Nephron (organoid): ENCODE measurements around the gene AKR1C3.

ENCODE experiments used
- H3K27ac Mint-ChIP-seq, 3 experiments: 2 replicates each; pipeline ENCODE4 v1.8.0; 2020; ENCODE audit warnings: mixed read lengths in 3 of 3, mild to moderate bottlenecking in 2 of 3, moderate library complexity in 1 of 3
- H3K27me3 Mint-ChIP-seq: 2 replicates; pipeline ENCODE4 v1.8.0; 2021; ENCODE audit warnings: low read depth, mild to moderate bottlenecking, moderate library complexity, mixed read lengths
- H3K36me3 Mint-ChIP-seq: 2 replicates; pipeline ENCODE4 v1.8.0; 2020; ENCODE audit warnings: low read depth, mixed read lengths
- H3K4me1 Mint-ChIP-seq: 2 replicates; pipeline ENCODE4 v1.8.0; 2020; ENCODE audit warnings: mixed read lengths
- H3K4me3 Mint-ChIP-seq, 3 experiments: 2 replicates each; pipeline ENCODE4 v1.8.0; 2020; ENCODE audit warnings: mild to moderate bottlenecking in 3 of 3, mixed read lengths in 3 of 3, moderate library complexity in 2 of 3
- H3K9me3 Mint-ChIP-seq: 2 replicates; pipeline ENCODE4 v1.8.0; 2020; ENCODE audit warnings: mixed read lengths
- TF ChIP-seq, protein P1 (sequence below), 3 experiments: fragments of 200-600 bp; sonication (generic); IDR thresholded peaks; one replicate each; pipeline ENCODE4 v1.5.0; 2021; ENCODE audit warnings: antibody characterized with exemption in 3 of 3; ENCODE audit not compliant: unreplicated experiment in 3 of 3

The AKR1C3 gene

GRCh38 chr10:5089865-5090264 is 4.3 kb upstream of the AKR1C3 start:
- no peaks in the 10 kb centered on the region for H3K4me1 Mint-ChIP-seq
- no peak overlapping the region for H3K27ac Mint-ChIP-seq
- H3K27me3 Mint-ChIP-seq, result no peaks in the 10 kb centered on the region
- TF ChIP-seq, protein P1, sequence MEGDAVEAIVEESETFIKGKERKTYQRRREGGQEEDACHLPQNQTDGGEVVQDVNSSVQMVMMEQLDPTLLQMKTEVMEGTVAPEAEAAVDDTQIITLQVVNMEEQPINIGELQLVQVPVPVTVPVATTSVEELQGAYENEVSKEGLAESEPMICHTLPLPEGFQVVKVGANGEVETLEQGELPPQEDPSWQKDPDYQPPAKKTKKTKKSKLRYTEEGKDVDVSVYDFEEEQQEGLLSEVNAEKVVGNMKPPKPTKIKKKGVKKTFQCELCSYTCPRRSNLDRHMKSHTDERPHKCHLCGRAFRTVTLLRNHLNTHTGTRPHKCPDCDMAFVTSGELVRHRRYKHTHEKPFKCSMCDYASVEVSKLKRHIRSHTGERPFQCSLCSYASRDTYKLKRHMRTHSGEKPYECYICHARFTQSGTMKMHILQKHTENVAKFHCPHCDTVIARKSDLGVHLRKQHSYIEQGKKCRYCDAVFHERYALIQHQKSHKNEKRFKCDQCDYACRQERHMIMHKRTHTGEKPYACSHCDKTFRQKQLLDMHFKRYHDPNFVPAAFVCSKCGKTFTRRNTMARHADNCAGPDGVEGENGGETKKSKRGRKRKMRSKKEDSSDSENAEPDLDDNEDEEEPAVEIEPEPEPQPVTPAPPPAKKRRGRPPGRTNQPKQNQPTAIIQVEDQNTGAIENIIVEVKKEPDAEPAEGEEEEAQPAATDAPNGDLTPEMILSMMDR (IDR thresholded peaks at IDR 0.05; ENCODE audit: unreplicated experiment in 3 of 3), result no peak
- no peak overlapping the region for H3K4me3 Mint-ChIP-seq
- H3K9me3 Mint-ChIP-seq, result peaks cover 42% of the 10 kb centered on the region
- no peaks in the 10 kb centered on the region for H3K36me3 Mint-ChIP-seq

GRCh38 chr10:5090551-5090950 is 3.7 kb upstream of the AKR1C3 start:
- Mint-ChIP-seq H3K36me3 (no peaks in the 10 kb centered on the region), H3K4me3 (no peak overlapping the region), H3K27ac (no peak overlapping the region), H3K27me3 (no peaks in the 10 kb centered on the region), H3K4me1 (no peaks in the 10 kb centered on the region), H3K9me3 (peaks cover 42% of the 10 kb centered on the region)
- TF ChIP-seq, protein P1 (IDR thresholded peaks at IDR 0.05; ENCODE audit: unreplicated experiment in 3 of 3), result no peak

DNA sequence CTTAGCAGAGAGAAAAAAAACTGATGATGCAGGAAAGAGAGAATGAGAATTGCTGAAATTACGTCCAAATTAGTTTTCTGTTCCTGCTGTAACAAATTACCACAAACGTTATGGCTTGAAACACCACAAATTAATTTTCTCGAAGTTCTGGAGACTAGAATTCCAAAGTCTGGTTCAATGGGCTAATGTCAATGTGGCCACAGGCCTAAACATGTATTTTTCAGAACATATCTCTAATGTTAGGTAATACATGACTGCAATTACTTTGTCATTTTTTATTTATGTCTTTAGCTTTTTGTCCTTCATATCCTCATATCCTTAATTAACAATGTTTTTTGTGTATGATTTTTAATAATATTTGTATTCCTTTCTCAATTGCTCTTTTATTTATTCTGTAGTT is 3.0 kb upstream of the AKR1C3 start:
- Mint-ChIP-seq H3K9me3 (peaks cover 36% of the 10 kb centered on the region), H3K4me3 (no peak overlapping the region), H3K4me1 (no peaks in the 10 kb centered on the region), H3K36me3 (no peaks in the 10 kb centered on the region), H3K27ac (no peak overlapping the region), H3K27me3 (no peaks in the 10 kb centered on the region)
- TF ChIP-seq, protein P1 (IDR thresholded peaks at IDR 0.05; ENCODE audit: unreplicated experiment in 3 of 3), result no peak

- H3K36me3 Mint-ChIP-seq, result no peaks in the 10 kb centered on the region
- H3K4me1 Mint-ChIP-seq, result no peaks in the 10 kb centered on the region
- no peak overlapping the region for H3K4me3 Mint-ChIP-seq
- TF ChIP-seq, protein P1 (IDR thresholded peaks at IDR 0.05; ENCODE audit: unreplicated experiment in 3 of 3), result no peak
- H3K27ac Mint-ChIP-seq, result no peak overlapping the region
- peaks cover 36% of the 10 kb centered on the region for H3K9me3 Mint-ChIP-seq
- no peaks in the 10 kb centered on the region for H3K27me3 Mint-ChIP-seq
These were observed 1.8 kb upstream of the AKR1C3 start for GRCh38 chr10:5092375-5092774.

DNA sequence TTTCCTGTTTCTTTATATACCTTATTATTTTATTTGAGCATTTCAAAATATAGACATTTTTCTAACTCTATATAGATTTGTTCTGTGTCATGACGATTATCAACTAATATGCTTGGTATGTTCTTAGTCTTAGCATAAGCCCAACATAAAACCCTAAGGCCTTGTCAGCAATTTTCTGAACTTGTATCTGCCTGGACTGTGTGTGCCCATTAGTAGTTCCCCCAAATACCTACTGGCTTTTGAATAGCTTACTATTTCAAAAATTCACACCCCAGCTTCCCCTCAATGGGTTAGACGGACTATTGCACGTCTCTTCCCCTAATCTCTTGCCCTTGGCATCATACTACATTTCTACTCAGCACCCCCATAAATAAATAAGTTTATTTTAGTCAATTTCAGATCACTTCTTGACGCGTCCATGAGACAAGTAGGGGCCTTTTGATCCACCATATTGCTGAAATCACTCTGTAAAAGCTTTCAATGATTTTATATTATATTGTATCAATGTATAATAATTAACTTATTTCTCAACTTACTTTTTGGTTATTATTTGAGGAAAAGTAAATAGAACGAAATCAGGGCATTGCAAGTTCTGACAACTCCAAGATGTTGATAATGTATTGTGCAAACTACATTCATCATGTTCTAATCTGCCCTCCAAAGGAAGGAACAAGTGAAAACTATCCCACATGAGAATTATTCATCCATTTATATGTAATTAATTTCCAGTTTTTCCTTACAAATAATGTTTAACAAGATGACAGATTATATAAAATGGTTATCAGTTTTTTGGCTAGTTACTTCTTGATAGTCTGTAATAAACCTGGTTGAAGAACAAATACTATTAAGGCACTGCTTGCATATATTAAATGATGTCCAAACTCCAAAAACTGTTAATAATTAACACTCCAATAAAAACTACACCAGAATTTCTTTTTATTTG is 1.1 kb upstream of the AKR1C3 start:
- Mint-ChIP-seq H3K4me1 (no peaks in the 10 kb centered on the region), H3K4me3 (no peak overlapping the region), H3K27me3 (no peaks in the 10 kb centered on the region), H3K27ac (no peak overlapping the region), H3K9me3 (peaks cover 30% of the 10 kb centered on the region), H3K36me3 (no peaks in the 10 kb centered on the region)
- TF ChIP-seq, protein P1 (IDR thresholded peaks at IDR 0.05; ENCODE audit: unreplicated experiment in 3 of 3), result no peak

GRCh38 chr10:5095687-5096086 is 1.5 kb downstream of the AKR1C3 start:
- peaks cover 17% of the 10 kb centered on the region for H3K9me3 Mint-ChIP-seq
- peaks cover 4% of the 10 kb centered on the region for H3K36me3 Mint-ChIP-seq
- H3K27me3 Mint-ChIP-seq, result no peaks in the 10 kb centered on the region
- TF ChIP-seq, protein P1 (IDR thresholded peaks at IDR 0.05; ENCODE audit: unreplicated experiment in 3 of 3), result no peak
- H3K27ac Mint-ChIP-seq, result no peak overlapping the region
- H3K4me3 Mint-ChIP-seq, result peak overlapping the region in 1 of 3 experiments; percentile 25
- no peaks in the 10 kb centered on the region for H3K4me1 Mint-ChIP-seq
